NCI-H1694 treated with DMSO at 0.1 percent for 48 hours (cell line): Measurements from ENCODE around the gene ZNF219.
A peak's percentile ranks its signal among the peaks of the same experiment; 100 is the strongest.

Source experiments
- DNase-seq: peaks from one replicate; lab custom pipeline; 2025; lab: John Stamatoyannopoulos, UW

Gene ZNF219

GRCh38 chr14:21069388-21070082 lies 28.9 kb downstream of the ZNF219 start:
- peak; percentile 36 for DNase-seq

DNA sequence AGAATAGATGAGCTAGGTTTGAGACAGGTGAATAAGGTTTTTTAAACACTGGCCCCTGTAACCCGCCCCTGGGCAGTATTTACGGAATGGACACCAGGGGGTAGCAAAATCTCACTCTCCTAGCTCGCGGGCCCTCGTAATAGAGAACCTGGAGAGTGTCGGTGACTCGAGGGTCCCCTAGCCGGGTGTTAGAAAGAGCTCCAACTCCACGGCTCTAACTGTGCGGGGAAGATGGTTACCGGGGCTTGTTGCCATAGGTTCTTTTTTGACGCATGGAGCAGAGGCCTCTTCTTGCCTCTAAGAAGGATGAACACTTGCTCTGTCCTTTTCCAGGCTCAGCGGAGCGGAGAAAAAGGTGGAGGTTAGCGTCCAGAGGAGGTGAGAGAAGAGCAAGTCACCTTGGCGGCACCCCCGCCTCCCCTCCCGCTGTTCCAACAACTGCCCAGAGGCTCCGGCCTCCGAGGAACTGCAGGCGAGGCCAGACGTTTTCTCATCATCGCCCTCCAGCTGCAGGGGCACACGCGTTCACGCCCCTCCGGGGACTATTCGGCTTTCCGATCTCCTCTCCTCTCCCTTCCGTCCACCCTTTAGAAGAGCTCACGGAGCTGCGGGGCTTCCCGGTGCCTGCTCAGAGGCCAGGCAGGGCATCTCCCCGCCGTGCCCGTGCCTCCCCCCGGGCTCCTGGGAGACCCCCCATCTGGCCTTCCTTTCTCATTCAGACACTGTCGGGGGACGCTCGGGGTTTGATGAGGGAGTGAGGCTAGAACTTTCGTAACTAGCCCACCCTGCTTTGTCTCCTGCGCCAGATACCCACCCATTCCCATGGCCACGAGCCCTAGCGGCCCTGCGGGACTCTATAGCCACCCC lies 29.7 kb downstream of the ZNF219 start:
- DNase-seq = peak; percentile 79

DNA sequence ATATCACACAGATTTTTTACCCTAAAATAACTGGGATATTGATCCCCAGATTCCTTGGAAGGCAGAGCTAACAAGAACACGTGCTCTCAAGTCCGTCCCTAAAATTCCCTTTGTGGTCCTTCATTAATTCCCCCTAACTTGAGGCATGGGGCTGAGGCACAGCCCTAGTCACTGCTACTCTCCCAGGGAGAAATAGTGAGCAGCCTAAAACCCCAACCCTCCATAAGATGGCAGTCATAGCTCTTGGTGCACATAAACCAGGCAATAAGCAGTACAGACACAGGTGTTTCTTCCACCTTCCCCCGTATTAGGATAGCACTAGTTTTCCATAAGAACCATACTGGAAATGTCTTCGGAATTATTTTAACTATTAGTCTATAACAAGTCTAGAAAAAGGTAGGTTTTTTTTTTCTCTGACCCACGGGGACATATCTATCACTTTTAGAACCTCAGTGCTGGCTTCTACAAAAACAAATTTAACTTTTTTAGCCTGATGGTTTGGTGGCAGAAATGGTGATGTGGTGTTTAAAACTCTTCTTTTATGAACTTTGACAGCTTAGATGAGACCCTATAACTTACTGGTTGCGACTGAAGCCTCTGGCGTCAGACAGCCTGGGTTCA lies 31.5 kb downstream of the ZNF219 start:
- peak; percentile 31 for DNase-seq

- DNase-seq = no peak
Measured at GRCh38 chr14:21063479-21063878, 35.0 kb downstream of the ZNF219 start.

DNA sequence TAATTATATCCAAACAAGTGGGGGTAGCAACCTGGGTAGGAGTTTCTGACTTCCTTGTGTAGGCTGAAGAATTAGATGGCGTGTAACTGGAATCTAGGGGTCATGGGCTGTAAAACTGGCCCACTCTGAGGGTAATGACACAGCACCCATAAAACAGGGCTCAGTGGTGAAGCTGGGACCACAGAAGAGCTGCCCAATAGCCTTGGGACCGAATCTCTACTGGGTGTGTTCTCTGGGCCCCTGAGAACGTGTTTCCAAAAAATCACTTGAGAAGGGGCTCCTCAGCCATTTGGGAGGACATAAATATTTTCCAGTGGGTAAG lies 37.1 kb downstream of the ZNF219 start:
- no peak for DNase-seq

- no peak for DNase-seq
Measured at GRCh38 chr14:21060614-21061346, 37.7 kb downstream of the ZNF219 start.

- no peak for DNase-seq
Measured at GRCh38 chr14:21059842-21060613, 38.4 kb downstream of the ZNF219 start.

- DNase-seq = no peak
Measured at GRCh38 chr14:21058903-21059302, 39.6 kb downstream of the ZNF219 start.

- no peak for DNase-seq
Measured at GRCh38 chr14:21057803-21058675, 40.4 kb downstream of the ZNF219 start, which contains the start of gene RNASE8. TSS of gene RNASE8 (plus strand) at chr14:21057822. CDS start at chr14:21057893, 71 bp downstream.

DNA sequence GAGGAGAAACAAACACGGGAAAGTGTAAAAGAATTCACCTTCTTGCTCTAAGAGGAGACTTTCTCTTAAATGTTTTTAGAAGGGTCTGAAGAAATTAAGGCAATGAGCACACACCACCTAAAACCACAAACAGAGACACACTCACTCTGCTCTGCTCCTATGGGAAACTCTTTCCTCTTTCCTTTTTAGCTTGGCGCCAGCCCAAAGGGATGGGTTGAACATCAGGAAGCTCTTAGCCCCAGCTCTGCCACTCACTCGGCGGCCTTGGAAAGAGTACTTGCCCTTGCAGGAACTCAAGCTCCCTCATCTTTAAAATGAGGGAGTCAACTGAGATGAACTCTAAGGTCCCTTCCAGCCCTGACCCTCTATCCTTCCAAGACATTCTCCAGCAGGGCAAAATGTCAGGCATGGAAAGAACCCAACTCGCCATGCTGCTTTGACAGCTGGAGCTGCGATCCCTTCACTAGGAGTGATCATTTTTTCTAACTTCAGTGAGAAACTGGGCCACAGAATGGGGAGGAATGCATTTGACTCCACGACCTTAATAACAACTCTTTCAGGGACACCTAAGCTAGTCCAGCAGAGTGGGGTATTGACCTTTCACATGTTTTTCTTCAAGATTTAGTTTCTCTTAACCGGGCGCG lies 41.8 kb downstream of the ZNF219 start:
- DNase-seq = no peak

DNA sequence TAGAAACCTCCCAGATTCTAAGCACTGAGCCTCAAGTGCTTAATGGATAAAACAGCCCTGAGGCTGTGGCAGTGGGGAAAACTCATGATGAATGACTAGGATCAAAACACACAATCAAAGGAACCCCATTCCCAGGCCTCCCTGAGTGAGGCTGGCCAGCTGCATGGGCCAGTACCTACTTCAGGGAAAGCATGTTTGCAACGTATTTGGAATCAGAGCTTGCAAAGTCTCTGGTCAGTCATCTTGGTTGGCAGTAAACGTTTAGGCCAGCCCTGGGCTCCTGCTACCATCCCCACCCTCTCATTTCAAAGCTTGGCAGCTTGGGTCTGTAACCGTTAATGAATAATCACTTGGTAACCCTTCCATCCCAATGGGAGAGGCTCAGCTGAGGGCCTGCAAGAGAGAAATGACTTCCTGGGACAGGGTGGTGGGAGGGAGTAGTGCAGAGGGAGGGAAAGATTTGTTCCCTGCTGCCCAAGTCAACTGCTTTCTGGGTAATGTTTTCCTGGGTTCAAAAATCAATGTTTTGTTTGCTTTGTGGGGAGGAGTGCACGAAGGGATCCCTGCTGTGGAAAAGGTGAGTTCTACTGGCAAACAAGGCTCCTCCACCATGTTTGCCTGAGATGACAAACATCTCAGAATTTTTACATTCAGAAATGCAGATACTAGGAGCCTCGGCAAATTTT lies 42.9 kb downstream of the ZNF219 start:
- DNase-seq = no peak

- no peak for DNase-seq
Measured at GRCh38 chr14:21054768-21055145, 43.7 kb downstream of the ZNF219 start.

- no peak for DNase-seq
Measured at GRCh38 chr14:21054123-21054767, 44.2 kb downstream of the ZNF219 start.

GRCh38 chr14:21053184-21054122 lies 45.0 kb downstream of the ZNF219 start:
- DNase-seq = no peak

DNA sequence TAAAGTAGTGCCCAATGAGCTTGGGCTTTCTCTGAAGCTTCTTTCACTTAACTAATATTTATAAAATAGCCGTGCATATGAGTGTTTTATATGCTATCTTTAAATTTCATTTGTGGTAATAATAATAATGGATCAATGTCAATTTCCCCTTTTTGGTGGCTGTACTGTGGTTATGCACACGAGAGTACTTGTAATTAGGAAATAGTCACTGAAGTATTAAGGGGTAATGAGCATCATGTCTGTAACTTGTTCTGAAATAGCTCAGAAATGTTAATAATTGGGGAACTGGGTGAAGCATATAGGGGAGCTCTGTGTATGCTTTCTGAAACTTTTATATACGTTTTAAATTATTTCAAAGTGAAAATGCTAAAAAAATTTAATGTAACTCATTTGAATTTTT lies 47.9 kb downstream of the ZNF219 start:
- no peak for DNase-seq

- no peak for DNase-seq
Measured at GRCh38 chr14:21049271-21049673, 49.2 kb downstream of the ZNF219 start.

- no peak for DNase-seq
Measured at GRCh38 chr14:21048638-21049037, 49.8 kb downstream of the ZNF219 start.

DNA sequence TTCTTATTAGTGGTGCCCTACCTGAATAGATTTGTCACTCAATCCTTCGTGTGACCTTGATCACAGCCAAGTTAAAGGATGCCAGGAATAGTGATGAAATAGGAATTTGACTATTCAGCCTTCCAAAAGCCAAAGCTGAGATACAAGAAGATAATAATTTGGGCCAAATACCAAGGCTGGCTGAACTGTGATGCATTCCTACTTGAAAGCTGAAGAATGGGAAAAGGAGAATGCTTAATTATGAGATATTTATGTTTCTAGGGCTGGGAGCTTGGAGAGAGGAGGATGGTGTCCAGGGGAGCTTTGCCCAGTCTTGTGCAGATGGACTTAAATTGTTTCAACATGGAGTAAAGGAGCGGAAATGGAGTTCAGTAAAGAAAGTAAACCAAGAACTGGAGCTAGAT lies 51.1 kb downstream of the ZNF219 start:
- DNase-seq = no peak
